Neural cell (in vitro differentiated cells): Measurements from ENCODE around the gene INTS11. TPM values are rescaled to one million over a fixed set of nuclear protein-coding genes. Genes with fewer than 3 reads are reported as not detected.

Experiments
- H2AFZ ChIP-seq: fragments of 200-600, 300-800 bp; sonication (generic), shearing (Covaris generic); 2 replicates; pipeline ENCODE4 v1.6.0; 2014; ENCODE audit warnings: low read depth, mild to moderate bottlenecking, antibody characterized with exemption, low read length, moderate library complexity
- H3F3A ChIP-seq: fragments of 200-600 bp; shearing (Covaris generic); 2 replicates; pipeline ENCODE4 v1.6.1; 2016; ENCODE audit warnings: mild to moderate bottlenecking, moderate library complexity, mixed read lengths, antibody characterized with exemption, low read length; ENCODE audit not compliant: insufficient read depth, poor library complexity, severe bottlenecking
- H3K27ac ChIP-seq: fragments of 200-600, 300-800 bp; sonication (generic), shearing (Covaris generic); 2 replicates; pipeline ENCODE4 v1.5.1; 2014; ENCODE audit warnings: mild to moderate bottlenecking, low read length, moderate library complexity
- H3K27me3 ChIP-seq: fragments of 300-800, 200-600 bp; sonication (generic), shearing (Covaris generic); 2 replicates; pipeline ENCODE4 v1.6.0; 2014; ENCODE audit warnings: mild to moderate bottlenecking, low read depth, low read length, moderate library complexity; ENCODE audit not compliant: insufficient read depth
- H3K36me3 ChIP-seq: fragments of 300-800, 200-600 bp; sonication (generic), shearing (Covaris generic); 2 replicates; pipeline ENCODE4 v1.5.1; 2014; ENCODE audit warnings: mild to moderate bottlenecking, antibody characterized with exemption, low read length, moderate library complexity; ENCODE audit not compliant: insufficient read depth
- H3K4me2 ChIP-seq: fragments of 300-800, 200-600 bp; sonication (generic), shearing (Covaris generic); 2 replicates; pipeline ENCODE4 v1.6.0; 2014; ENCODE audit warnings: mild to moderate bottlenecking, low read length
- H3K4me3 ChIP-seq: fragments of 300-800, 200-600 bp; sonication (generic), shearing (Covaris generic); 2 replicates; pipeline ENCODE4 v1.5.1; 2014; ENCODE audit warnings: mild to moderate bottlenecking, low read length, moderate library complexity
- H3K79me2 ChIP-seq: fragments of 200-600 bp; shearing (Covaris generic); replicated peaks from 2 replicates; pipeline ENCODE4 v1.6.0; 2014; ENCODE audit warnings: mild to moderate bottlenecking, low read length, moderate library complexity; ENCODE audit not compliant: insufficient read depth
- H3K9ac ChIP-seq: fragments of 300-800, 200-600 bp; sonication (generic), shearing (Covaris generic); 2 replicates; pipeline ENCODE4 v1.6.1; 2016; ENCODE audit warnings: mild to moderate bottlenecking, low read length, mixed read lengths
- H3K9me2 ChIP-seq: fragments of 200-600 bp; shearing (Covaris generic); 2 replicates; pipeline ENCODE4 v1.6.1; 2016; ENCODE audit warnings: mild to moderate bottlenecking, low read length, mixed read lengths; ENCODE audit not compliant: insufficient read depth
- H3K9me3 ChIP-seq: fragments of 200-600, 300-800 bp; sonication (generic), shearing (Covaris generic); 2 replicates; pipeline ENCODE4 v1.6.1; 2016; ENCODE audit warnings: mild to moderate bottlenecking, mixed run types, low read length, moderate library complexity, mixed read lengths
- H4K20me1 ChIP-seq: fragments of 200-600 bp; shearing (Covaris generic); 2 replicates; pipeline ENCODE4 v1.6.1; 2016; ENCODE audit warnings: mild to moderate bottlenecking, mixed run types; ENCODE audit not compliant: insufficient read depth
- EP300 ChIP-seq: fragments of 450-650 bp; conservative IDR thresholded peaks from 2 replicates; pipeline ENCODE4 v1.6.1; 2014; ENCODE audit warnings: antibody characterized with exemption, mild to moderate bottlenecking, moderate library complexity; ENCODE audit not compliant: poor library complexity, severe bottlenecking
- EZH2 ChIP-seq: fragments of 200-600, 300-800 bp; shearing (Covaris generic), sonication (generic); IDR thresholded peaks from 2 replicates; pipeline ENCODE4 v1.6.1; 2014; ENCODE audit warnings: antibody characterized with exemption, low read length, borderline replicate concordance, mild to moderate bottlenecking; ENCODE audit not compliant: insufficient read depth, poor library complexity, severe bottlenecking
- MXI1 ChIP-seq: fragments of 450-650 bp; conservative IDR thresholded peaks from 2 replicates; pipeline ENCODE4 v1.6.1; 2014; ENCODE audit warnings: antibody characterized with exemption, mild to moderate bottlenecking; ENCODE audit not compliant: poor library complexity, severe bottlenecking
- POLR2AphosphoS5 ChIP-seq: IDR thresholded peaks from 2 replicates; pipeline ENCODE4 v1.6.1; 2012
- RAD21 ChIP-seq: fragments of 450-650 bp; conservative IDR thresholded peaks from 2 replicates; pipeline ENCODE4 v1.6.1; 2014; ENCODE audit warnings: antibody characterized with exemption, mild to moderate bottlenecking, moderate library complexity
- SMC3 ChIP-seq: fragments of 450-650 bp; conservative IDR thresholded peaks from 2 replicates; pipeline ENCODE4 v1.6.1; 2014; ENCODE audit warnings: antibody characterized with exemption, mild to moderate bottlenecking, moderate library complexity; ENCODE audit not compliant: poor library complexity
- TAF1 ChIP-seq: IDR thresholded peaks from 2 replicates; pipeline ENCODE4 v1.6.1; 2012; ENCODE audit warnings: low read depth
- polyA plus RNA-seq: library from polyadenylated mRNA; depleted of rRNA; stranded (reverse); fragments of >200 nt; gene quantifications from 2 replicates; pipeline ENCODE4 v1.2.3, GENCODE V29; 2014
- TF ChIP-seq, protein P1 (sequence below): fragments of 450-650 bp; IDR thresholded peaks from 2 replicates; pipeline ENCODE4 v1.5.1; 2014; ENCODE audit warnings: antibody characterized with exemption, mild to moderate bottlenecking, moderate library complexity; ENCODE audit not compliant: poor library complexity, severe bottlenecking
- TF ChIP-seq, protein P2 (sequence below): IDR thresholded peaks from 2 replicates; pipeline ENCODE4 v1.6.1; 2012; ENCODE audit warnings: borderline replicate concordance

Gene INTS11
- polyA plus RNA-seq, 1 donor from 2014 or later = 131 TPM

DNA sequence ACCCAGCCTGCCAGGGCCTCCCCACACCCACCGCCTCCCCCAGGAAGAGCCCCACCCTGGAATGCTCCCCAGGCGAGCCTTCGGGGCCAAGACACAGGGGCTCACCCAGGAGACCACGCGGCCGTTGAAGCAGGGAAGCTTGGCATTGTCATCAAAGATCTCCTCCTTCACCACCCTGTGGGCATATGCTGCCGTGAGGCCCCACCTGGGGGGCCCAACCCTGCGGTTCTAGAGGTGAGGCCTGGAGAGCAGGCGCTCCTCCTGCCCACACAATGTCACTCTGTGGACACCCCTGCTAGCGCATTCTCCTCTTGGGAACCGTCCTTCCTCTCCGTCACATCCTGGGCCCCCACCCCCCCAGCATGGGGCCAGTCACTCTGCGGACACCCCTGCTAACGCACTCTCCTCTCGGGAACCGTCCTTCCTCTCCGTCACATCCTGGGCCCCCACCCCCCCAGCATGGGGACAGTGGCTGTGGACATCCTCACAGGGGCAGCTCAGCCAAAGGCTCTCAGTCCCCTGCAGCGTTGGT, 18.2 kb upstream of the INTS11 start:
- no peak overlapping the region for H2AFZ ChIP-seq
- H3K27me3 ChIP-seq = no peaks in the 10 kb centered on the region
- no peak overlapping the region for H3K9ac ChIP-seq
- no peaks in the 10 kb centered on the region for H3F3A ChIP-seq
- no peak for TF ChIP-seq MXI1
- no peak for TF ChIP-seq SMC3
- TF ChIP-seq EP300 = no peak
- TF ChIP-seq TAF1 = no peak
- no peaks in the 10 kb centered on the region for H3K9me2 ChIP-seq
- peaks cover 5% of the 10 kb centered on the region for H3K79me2 ChIP-seq
- no peak overlapping the region for H3K4me3 ChIP-seq
- no peak overlapping the region for H3K27ac ChIP-seq
- H3K36me3 ChIP-seq = no peaks in the 10 kb centered on the region
- no peak overlapping the region for H3K4me2 ChIP-seq
- no peaks in the 10 kb centered on the region for H3K9me3 ChIP-seq
- peaks cover 9% of the 10 kb centered on the region for H4K20me1 ChIP-seq

DNA sequence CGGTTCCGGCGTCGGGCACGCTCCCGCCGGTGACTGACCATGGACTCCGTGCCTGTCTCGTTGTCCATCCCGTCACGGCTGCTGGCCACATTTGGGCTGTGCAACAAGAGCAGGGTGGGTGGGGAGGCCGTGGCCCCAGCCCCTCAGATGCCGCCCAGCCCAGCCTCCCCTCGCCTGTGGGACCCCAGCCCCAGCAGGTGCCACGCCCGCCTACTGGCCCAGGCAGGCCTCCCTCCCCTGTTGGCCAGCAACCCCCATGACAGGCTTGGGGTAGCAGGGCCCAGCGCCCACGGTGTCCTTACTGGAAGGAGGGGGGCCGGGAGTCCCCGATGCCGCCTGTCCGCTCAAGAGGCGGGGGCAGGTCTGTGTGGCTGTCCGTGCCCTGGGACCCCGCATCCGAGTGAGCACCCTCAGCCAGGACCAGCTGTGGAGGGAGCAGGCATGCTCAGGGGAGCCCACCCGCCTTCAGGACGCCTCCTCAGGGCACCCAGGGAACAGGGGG, 17.7 kb upstream of the INTS11 start:
- H3K9me2 ChIP-seq = no peaks in the 10 kb centered on the region
- no peak overlapping the region for H3K27ac ChIP-seq
- no peaks in the 10 kb centered on the region for H3K79me2 ChIP-seq
- H2AFZ ChIP-seq = no peak overlapping the region
- peaks cover 9% of the 10 kb centered on the region for H4K20me1 ChIP-seq
- H3K9me3 ChIP-seq = no peaks in the 10 kb centered on the region
- no peak overlapping the region for H3K4me2 ChIP-seq
- H3K9ac ChIP-seq = no peak overlapping the region
- TF ChIP-seq SMC3 = no peak
- no peak for TF ChIP-seq POLR2AphosphoS5
- no peak for TF ChIP-seq MXI1
- TF ChIP-seq EP300 = no peak
- TF ChIP-seq EZH2 = no peak
- TF ChIP-seq, protein P1, sequence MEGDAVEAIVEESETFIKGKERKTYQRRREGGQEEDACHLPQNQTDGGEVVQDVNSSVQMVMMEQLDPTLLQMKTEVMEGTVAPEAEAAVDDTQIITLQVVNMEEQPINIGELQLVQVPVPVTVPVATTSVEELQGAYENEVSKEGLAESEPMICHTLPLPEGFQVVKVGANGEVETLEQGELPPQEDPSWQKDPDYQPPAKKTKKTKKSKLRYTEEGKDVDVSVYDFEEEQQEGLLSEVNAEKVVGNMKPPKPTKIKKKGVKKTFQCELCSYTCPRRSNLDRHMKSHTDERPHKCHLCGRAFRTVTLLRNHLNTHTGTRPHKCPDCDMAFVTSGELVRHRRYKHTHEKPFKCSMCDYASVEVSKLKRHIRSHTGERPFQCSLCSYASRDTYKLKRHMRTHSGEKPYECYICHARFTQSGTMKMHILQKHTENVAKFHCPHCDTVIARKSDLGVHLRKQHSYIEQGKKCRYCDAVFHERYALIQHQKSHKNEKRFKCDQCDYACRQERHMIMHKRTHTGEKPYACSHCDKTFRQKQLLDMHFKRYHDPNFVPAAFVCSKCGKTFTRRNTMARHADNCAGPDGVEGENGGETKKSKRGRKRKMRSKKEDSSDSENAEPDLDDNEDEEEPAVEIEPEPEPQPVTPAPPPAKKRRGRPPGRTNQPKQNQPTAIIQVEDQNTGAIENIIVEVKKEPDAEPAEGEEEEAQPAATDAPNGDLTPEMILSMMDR = no peak
- no peak for TF ChIP-seq TAF1
- TF ChIP-seq, protein P2, sequence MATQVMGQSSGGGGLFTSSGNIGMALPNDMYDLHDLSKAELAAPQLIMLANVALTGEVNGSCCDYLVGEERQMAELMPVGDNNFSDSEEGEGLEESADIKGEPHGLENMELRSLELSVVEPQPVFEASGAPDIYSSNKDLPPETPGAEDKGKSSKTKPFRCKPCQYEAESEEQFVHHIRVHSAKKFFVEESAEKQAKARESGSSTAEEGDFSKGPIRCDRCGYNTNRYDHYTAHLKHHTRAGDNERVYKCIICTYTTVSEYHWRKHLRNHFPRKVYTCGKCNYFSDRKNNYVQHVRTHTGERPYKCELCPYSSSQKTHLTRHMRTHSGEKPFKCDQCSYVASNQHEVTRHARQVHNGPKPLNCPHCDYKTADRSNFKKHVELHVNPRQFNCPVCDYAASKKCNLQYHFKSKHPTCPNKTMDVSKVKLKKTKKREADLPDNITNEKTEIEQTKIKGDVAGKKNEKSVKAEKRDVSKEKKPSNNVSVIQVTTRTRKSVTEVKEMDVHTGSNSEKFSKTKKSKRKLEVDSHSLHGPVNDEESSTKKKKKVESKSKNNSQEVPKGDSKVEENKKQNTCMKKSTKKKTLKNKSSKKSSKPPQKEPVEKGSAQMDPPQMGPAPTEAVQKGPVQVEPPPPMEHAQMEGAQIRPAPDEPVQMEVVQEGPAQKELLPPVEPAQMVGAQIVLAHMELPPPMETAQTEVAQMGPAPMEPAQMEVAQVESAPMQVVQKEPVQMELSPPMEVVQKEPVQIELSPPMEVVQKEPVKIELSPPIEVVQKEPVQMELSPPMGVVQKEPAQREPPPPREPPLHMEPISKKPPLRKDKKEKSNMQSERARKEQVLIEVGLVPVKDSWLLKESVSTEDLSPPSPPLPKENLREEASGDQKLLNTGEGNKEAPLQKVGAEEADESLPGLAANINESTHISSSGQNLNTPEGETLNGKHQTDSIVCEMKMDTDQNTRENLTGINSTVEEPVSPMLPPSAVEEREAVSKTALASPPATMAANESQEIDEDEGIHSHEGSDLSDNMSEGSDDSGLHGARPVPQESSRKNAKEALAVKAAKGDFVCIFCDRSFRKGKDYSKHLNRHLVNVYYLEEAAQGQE = no peak
- no peak for TF ChIP-seq RAD21
- H3K36me3 ChIP-seq = no peaks in the 10 kb centered on the region
- H3K4me3 ChIP-seq = no peak overlapping the region
- no peaks in the 10 kb centered on the region for H3K27me3 ChIP-seq
- H3F3A ChIP-seq = no peaks in the 10 kb centered on the region
